ENCODE results near the gene HECTD1. TPM values are rescaled to one million over a fixed set of nuclear protein-coding genes. Genes with fewer than 3 reads are reported as not detected.
"Not testable (repeated sequence)": the region's sequence is repeated elsewhere in the genome, so short reads cannot be mapped to it uniquely, and the experiment has no call there.

The HECTD1 gene
- 100 to 1,000 TPM; 115 to 124 TPM for total RNA-seq

DNA sequence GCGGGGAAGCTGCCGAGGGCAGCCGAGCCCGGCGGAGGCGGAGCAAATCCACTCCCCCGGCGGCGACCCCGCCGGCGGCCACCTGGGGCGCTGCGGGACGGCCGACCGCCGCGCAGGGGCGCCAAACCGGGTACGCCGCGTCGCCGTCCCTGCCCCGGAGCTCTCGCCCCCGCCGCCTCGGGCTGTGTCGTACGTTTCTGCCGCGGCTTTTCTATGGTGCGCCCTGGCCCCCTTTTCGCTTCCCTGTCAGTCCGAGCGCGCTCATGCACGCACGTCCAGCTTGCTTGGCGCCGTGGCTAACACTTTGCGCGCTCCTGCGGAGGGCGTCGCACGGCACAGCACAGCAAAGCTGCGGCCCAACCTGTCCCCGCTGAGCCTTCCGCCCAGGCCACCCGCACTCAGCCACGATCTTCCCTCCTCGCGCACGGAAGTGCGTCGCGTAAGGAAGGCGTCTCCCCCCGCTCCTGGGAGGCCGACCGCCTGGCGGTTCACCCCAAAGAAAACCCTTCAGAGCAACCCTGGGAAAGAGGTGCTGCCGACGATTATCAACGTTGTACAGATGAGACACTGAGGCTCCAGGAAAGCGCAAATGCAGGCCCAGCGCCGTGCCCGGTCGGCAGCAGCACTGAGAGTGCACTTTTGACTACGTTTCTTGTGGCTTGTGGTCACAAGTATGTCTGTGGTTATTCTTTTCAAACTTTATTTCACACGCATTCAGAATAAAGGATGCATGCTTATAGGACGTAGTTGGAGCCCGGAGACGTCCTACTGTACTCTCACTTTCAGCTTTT lies at the start of gene HECTD1:
HECTD1 (minus strand) TSS at position 39 of the 791 bp plus-strand sequence. CDS start 1,857 bp downstream, outside the sequence.
- peak within 1 kb of the TSS; percentile 92 to 95 for H3K4me3 Mint-ChIP-seq
- ATAC-seq (replicated peaks in 1 of 2), result peak; percentile 73 to 74
- peak; percentile 91 to 94 for DNase-seq
- peaks cover 8 to 10% of the 10 kb centered on the region in 2 donors for H3K36me3 Mint-ChIP-seq (ENCODE audit: insufficient read depth in 2 of 2)
- H3K9me3 Mint-ChIP-seq, result no peaks in the 10 kb centered on the region
- H3K4me1 Mint-ChIP-seq (ENCODE audit: low read depth), result peaks cover 44% of the 10 kb centered on the region
- H3K27ac Mint-ChIP-seq, result peak within 1 kb of the TSS; percentile 98
- H3K27me3 Mint-ChIP-seq (ENCODE audit: low read depth), result no peaks in the 10 kb centered on the region

DNA sequence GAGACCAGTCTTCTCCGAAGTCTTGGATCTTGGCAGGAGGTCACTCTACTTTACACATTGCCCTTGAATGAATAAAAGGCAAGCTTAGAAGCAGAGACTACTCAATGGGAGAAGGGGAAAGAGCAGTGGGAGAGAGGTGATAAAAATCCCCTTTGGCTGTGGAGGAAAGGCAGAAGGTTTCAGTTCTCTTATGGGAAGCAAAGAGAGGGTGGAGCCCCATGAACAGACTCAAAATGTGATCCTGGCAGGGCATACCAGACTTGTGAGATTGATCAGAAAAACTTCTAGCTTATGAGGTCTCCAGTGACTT lies 49.6 kb upstream of the HECTD1 start:
- Mint-ChIP-seq H3K36me3 (ENCODE audit: insufficient read depth in 2 of 2) (no peaks in the 10 kb centered on the region), H3K27ac (no peak overlapping the region), H3K4me1 (ENCODE audit: low read depth) (no peaks in the 10 kb centered on the region), H3K4me3 (no peak overlapping the region), H3K9me3 (no peaks in the 10 kb centered on the region), H3K27me3 (ENCODE audit: low read depth) (no peaks in the 10 kb centered on the region)
- DNase-seq (no peak), ATAC-seq (replicated peaks in 1 of 2) (no peak)

DNA sequence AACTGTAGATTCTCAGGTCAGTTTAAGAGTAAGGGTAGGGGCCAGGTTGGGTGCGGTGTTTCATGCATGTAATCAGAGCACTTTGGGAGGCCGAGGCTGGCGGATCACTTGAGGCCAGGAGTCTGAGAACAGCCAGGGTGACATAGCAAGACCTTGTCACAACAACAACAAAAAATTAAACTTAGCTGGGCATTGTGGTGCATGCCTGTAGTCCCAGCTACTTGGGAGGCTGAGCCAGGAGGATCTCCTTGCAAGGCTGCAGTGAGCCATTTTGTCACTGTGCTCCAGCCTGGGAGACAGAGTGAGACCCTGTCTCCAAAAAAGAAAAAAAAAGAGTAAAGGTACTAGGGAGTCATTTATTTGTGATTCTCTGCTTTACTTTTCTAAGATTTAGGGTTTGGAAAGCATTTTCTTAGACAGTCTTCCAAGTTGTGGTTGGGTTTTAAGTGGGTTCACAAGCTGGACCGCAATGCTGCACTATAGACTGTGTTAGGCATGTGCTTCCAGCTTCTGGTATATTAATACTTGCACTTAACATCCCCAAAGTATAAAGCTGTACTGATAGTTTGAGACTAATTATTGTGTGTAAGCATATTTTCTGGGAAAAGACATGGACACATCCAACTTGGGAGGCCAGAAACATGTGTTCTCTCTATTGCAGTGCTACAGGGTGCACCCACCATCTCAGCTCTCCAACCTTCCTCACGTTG lies 49.1 kb upstream of the HECTD1 start:
- no peak for ATAC-seq (replicated peaks in 1 of 2)
- H3K27me3 Mint-ChIP-seq (ENCODE audit: low read depth), result no peaks in the 10 kb centered on the region
- no peaks in the 10 kb centered on the region for H3K9me3 Mint-ChIP-seq
- H3K36me3 Mint-ChIP-seq (ENCODE audit: insufficient read depth in 2 of 2), result no peaks in the 10 kb centered on the region
- no peak overlapping the region for H3K27ac Mint-ChIP-seq
- no peak for DNase-seq
- H3K4me1 Mint-ChIP-seq (ENCODE audit: low read depth), result no peaks in the 10 kb centered on the region
- no peak overlapping the region for H3K4me3 Mint-ChIP-seq

DNA sequence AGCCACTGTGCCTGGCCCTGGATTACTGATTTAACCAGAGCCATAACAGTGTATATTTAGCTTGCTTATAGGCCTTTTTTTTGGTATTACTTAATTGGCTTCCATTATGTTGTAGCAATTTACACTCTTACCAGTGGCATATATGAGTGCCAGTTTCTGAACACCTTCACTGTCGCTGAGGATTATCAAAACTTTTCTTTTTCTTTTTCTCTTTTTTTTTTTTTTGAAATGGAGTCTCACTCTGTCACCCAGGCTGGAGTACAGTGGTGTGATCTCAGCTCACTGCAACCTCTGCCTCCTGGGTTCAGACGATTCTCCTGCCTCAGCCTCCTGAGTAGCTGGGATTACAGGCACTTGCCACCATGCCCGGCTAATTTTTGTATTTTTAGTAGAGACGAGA lies 48.3 kb upstream of the HECTD1 start:
- ATAC-seq (replicated peaks in 1 of 2), result not testable (repeated sequence)

DNA sequence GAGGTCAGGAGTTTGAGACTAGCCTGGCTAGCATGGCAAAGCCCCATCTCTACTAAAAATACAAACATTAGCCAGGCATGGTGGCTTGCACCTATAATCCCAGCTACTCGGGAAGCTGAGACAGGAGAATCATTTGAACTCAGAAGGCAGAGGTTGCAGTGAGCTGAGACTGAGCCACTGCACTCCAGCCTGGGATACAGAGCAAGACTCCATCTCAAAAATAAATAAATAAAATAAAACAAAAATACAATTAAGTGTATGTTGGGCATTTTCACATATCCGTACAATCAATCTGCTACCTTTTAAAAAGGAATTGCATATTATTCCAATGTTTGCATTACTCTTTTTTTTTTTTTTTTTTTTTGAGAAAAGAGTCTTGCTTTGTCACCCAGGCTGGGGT lies 47.7 kb upstream of the HECTD1 start:
- no peaks in the 10 kb centered on the region for H3K36me3 Mint-ChIP-seq (ENCODE audit: insufficient read depth in 2 of 2)
- H3K27me3 Mint-ChIP-seq (ENCODE audit: low read depth), result no peaks in the 10 kb centered on the region
- DNase-seq (no peak), ATAC-seq (replicated peaks in 1 of 2) (no peak)
- no peaks in the 10 kb centered on the region for H3K4me1 Mint-ChIP-seq (ENCODE audit: low read depth)
- H3K9me3 Mint-ChIP-seq, result no peaks in the 10 kb centered on the region
- H3K27ac Mint-ChIP-seq, result no peak overlapping the region
- H3K4me3 Mint-ChIP-seq, result no peak overlapping the region

More for the DNA sequence above, 48.3 kb upstream of the HECTD1 start:
- H3K27ac Mint-ChIP-seq; H3K4me1 Mint-ChIP-seq (ENCODE audit: low read depth); H3K36me3 Mint-ChIP-seq (ENCODE audit: insufficient read depth in 2 of 2); DNase-seq; H3K9me3 Mint-ChIP-seq; H3K4me3 Mint-ChIP-seq; H3K27me3 Mint-ChIP-seq (ENCODE audit: low read depth): not testable (repeated sequence)

DNA sequence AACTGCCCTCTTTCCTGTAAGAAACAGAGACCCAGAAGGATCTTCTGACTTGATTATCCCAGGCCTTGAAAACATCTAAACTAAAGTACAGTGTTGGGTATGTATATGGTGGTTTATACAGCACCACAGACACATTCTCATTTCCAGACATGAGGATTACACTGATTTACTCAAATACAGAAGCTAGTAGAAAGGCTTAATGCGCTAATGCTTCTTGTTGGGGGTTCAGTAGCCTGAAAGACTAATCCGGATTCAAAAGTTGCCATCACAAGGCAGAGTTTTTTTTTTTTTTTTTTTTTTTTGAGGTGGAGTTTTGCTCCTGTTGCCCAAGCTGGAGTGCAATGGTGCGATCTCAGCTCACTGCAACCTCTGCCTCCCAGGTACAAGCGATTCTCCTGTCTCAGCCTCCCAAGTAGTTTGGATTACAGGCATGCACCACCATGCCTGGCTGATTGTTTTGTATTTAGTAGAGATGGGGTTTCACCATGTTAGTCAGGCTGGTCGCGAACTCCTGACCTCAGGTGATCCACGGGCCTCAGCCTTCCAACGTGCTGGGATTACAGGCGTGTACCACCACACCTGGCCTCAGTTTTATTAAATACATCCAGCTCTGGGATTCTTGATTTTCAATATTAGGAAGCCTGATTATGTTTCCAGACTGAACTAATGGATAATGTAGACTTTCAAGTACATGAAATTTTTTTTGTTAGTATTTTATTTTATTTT lies 46.3 kb upstream of the HECTD1 start:
- Mint-ChIP-seq H3K27ac (no peak overlapping the region), H3K27me3 (ENCODE audit: low read depth) (no peaks in the 10 kb centered on the region)

DNA sequence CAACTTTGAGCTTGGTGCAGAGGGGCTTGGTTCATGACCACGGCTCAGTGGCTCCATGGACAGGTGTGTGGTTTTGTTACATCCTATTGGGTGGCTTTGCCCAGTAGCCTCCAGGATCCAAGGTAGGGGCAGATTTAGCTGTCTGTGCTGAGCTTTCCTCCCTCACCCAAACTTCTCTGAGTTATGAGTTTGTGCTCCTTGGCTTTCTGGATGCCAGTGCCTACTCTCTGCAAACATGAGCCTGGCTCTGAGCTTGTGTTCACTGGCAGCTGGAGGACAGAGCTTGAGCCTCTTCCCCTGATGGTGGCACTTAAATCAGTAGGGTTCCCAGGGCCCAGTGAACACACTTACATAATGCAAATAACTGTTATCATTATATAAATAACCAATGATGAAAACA lies 45.3 kb upstream of the HECTD1 start:
- Mint-ChIP-seq H3K9me3 (no peaks in the 10 kb centered on the region), H3K36me3 (ENCODE audit: insufficient read depth in 2 of 2) (no peaks in the 10 kb centered on the region), H3K4me3 (no peak overlapping the region), H3K27me3 (ENCODE audit: low read depth) (no peaks in the 10 kb centered on the region), H3K27ac (no peak overlapping the region), H3K4me1 (ENCODE audit: low read depth) (no peaks in the 10 kb centered on the region)
- ATAC-seq (replicated peaks in 1 of 2) (no peak), DNase-seq (no peak)

More for the DNA sequence above, 46.3 kb upstream of the HECTD1 start:
- DNase-seq (no peak), ATAC-seq (replicated peaks in 1 of 2) (no peak)
- Mint-ChIP-seq H3K4me1 (ENCODE audit: low read depth) (no peaks in the 10 kb centered on the region), H3K36me3 (ENCODE audit: insufficient read depth in 2 of 2) (no peaks in the 10 kb centered on the region), H3K4me3 (no peak overlapping the region), H3K9me3 (no peaks in the 10 kb centered on the region)

DNA sequence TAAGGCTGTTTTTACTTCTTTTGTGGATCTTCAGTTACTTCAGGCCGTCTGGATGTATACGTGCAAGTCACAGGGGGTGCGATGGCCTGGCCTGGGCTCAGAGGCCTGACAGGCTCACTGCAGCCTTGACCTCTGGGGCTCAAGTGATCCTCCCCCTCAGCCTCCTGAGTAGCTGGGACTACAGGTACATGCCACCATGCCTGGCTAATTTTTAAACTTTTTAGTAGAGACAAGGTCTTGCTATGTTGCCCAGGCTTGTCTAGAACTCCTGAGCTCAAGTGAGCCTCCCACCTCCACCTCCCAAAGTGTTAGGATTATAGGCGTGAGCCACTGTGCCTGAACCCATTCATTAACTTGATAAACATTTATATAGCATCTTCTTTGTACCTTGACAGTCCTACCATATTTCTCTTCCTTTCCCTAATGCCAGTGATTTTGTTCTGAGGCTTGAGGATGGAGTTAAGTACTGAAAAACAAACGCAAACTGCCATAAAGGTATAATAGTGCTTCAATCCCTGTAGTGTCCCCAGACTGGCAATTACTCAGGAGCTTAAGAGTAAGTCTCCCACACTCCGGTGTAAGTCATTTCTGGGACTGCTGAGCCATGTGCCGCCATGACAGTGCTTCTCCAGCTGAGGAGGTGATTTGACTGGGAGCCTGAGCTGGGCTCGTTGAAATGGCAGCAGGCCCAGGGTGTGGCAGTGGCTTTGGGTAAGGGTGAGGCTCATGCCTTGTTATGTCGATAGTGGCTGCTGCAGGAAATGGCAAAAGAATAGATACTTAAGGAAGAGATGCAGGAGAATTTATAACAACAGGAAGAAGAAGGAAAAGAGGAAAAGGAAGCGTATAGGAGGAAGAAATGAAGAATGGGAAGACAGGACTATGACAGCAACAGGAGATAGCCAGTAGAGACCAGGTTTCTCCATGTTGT lies 43.7 kb upstream of the HECTD1 start:
- H3K4me1 Mint-ChIP-seq (ENCODE audit: low read depth), result no peaks in the 10 kb centered on the region
- H3K4me3 Mint-ChIP-seq, result no peak overlapping the region
- H3K27me3 Mint-ChIP-seq (ENCODE audit: low read depth), result no peaks in the 10 kb centered on the region
- DNase-seq (no peak), ATAC-seq (replicated peaks in 1 of 2) (no peak)
- H3K27ac Mint-ChIP-seq, result no peak overlapping the region
- no peaks in the 10 kb centered on the region for H3K36me3 Mint-ChIP-seq (ENCODE audit: insufficient read depth in 2 of 2)
- no peaks in the 10 kb centered on the region for H3K9me3 Mint-ChIP-seq

DNA sequence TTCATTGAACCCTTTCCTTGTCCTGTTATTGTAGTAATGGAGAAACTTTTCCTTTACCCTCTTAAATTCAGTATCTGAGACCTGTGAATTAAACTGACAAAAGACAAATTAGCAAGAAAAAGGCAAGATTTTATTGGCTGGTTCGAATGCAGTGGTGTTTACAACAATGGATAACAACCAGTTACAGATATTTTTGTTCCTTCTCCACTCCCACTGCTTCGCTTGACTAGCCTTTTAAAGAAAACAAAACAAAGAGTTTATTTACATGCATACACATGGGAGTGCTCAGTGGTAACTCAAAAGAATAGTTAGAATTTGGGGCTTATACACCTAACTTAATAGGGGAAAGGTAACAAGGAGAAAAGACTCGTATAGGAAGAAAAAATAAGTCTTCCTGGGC lies 37.0 kb upstream of the HECTD1 start:
- ATAC-seq (replicated peaks in 1 of 2), result no peak
- no peak overlapping the region for H3K27ac Mint-ChIP-seq
- no peak for DNase-seq
- H3K4me3 Mint-ChIP-seq, result no peak overlapping the region
- H3K9me3 Mint-ChIP-seq, result no peaks in the 10 kb centered on the region
- H3K36me3 Mint-ChIP-seq (ENCODE audit: insufficient read depth in 2 of 2), result no peaks in the 10 kb centered on the region
- peaks cover 17% of the 10 kb centered on the region for H3K4me1 Mint-ChIP-seq (ENCODE audit: low read depth)
- H3K27me3 Mint-ChIP-seq (ENCODE audit: low read depth), result no peaks in the 10 kb centered on the region

DNA sequence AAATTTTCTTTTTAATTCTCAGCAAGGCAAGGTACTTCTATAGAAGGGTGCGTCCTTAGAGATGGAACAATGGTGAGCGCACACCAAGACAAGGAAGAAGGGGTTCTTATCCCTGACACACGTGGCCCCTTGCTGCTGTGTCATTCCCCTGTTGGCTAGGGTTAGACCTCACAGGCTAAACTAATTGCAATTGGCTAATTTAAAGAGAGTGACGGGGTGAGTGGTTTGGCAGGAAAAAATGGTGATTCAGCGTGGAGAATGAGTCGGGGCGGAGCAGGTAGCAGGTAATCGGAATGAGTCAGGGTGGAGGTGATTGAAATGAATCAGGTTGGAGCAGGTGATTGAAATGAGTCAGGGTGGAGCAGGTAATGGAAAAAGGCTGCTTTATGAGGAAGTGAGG lies 36.3 kb upstream of the HECTD1 start:
- Mint-ChIP-seq H3K4me3 (no peak overlapping the region), H3K27me3 (ENCODE audit: low read depth) (no peaks in the 10 kb centered on the region), H3K27ac (no peak overlapping the region), H3K36me3 (ENCODE audit: insufficient read depth in 2 of 2) (no peaks in the 10 kb centered on the region), H3K9me3 (no peaks in the 10 kb centered on the region), H3K4me1 (ENCODE audit: low read depth) (peaks cover 22% of the 10 kb centered on the region)
- DNase-seq (peak; percentile 43 to 50), ATAC-seq (replicated peaks in 1 of 2) (peak; percentile 67 to 78)

DNA sequence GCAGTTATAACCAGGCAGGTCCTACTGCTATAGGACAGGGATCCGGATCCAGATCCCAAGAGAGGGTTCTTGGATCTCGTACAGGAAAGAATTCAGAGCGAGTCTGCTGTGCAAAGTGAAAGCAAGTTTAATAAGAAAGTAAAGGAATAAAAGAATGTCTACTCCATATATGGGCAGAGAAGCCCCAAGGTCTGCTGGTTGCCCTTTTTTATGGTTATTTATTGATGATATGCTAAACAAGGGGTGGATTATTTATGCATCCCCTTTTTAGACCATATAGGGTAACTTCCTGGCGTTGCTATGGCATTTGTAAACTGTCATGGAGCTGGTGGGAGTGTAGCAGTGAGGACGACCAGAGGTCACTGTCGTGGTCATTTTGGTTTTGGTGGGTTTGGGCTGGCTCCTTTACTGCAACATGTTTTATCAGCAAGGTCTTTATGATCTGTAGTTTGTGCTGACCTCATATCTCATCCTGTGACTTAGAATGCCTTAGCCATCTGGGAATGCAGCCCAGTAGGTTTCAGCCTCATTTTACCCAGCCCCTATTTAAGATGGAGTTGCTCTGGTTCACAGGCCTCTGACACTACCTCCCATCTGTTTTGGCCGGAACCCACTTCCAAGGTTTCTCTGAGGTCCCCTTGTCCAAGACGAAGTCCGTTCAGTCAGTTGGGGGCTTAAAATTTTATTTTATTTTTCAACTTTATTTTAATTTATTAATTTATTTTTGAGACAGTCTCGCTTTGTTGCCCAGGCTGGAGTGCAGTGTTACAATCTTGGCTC lies 34.8 kb upstream of the HECTD1 start:
- not testable (repeated sequence) for H3K27ac Mint-ChIP-seq, H3K9me3 Mint-ChIP-seq, DNase-seq

More for the DNA sequence above, 34.8 kb upstream of the HECTD1 start:
- peaks cover 22% of the 10 kb centered on the region for H3K4me1 Mint-ChIP-seq (ENCODE audit: low read depth)
- ATAC-seq (replicated peaks in 1 of 2); H3K27me3 Mint-ChIP-seq (ENCODE audit: low read depth); H3K36me3 Mint-ChIP-seq (ENCODE audit: insufficient read depth in 2 of 2); H3K4me3 Mint-ChIP-seq: not testable (repeated sequence)

All from activated T-cell treated with anti-CD3 and anti-CD28 coated beads, Interleukin-2, amount 50 U/mL, for 72 hours (primary cell).